NCI-H2107 treated with DMSO at 0.1 percent for 48 hours (cell line): ENCODE results near the gene NRF1.
"Not testable (repeated sequence)": the region's sequence is repeated elsewhere in the genome, so short reads cannot be mapped to it uniquely, and the experiment has no call there.

Experiments
- DNase-seq: peaks from one replicate; lab custom pipeline; 2025; ENCODE audit not compliant: unreplicated experiment; lab: John Stamatoyannopoulos, UW

Gene NRF1

DNA sequence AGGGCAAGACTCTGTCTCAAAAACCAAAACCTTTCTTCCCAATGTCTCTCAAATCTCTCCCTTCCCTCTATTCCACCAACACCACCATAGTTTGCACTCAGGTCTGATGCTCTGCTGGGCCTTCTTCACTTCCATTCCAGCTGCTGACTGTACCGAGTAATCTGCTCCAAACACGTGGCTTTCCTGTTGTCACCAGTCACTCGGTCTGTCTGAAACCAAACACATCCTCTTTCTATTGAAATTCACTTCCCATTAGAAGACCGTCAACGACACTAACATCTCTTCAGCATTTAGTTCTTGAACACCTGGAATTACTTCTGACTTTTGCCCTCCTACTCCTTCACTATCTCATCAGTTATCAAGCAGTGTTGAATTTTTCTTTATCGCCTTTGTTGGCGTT is 4.7 kb upstream of the NRF1 start:
- no peak for DNase-seq

DNA sequence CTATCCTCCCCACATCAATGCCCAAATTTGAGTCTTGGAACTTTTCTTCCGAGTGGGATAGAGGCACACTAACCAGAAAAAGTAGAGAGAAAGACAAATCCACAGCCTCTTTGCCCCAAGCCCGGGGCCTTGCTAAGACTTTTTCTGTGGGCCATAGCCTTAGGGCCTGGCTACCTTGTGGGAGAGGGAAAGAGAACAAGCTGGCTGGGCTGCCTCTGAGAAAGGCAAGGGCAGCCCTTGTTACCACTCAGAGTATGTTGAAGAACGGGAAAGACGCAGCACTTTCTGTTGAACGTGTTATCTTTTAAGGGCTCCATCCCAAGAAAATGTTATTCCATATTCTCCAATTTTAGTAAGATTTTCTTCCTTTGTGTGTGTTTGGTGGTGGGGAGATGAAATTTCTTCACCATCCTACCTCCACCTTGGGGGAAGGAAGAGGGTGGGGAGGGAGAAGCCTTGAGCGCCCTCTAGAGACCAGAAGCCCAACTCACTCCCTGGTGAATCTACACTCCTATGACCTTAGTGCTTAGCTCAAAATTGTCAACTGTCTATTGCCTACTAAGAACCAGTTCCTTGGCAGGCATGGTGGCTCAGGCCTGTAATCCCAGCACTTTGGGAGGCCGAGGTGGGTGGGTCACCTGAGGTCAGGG is 3.9 kb upstream of the NRF1 start:
- no peak for DNase-seq

DNA sequence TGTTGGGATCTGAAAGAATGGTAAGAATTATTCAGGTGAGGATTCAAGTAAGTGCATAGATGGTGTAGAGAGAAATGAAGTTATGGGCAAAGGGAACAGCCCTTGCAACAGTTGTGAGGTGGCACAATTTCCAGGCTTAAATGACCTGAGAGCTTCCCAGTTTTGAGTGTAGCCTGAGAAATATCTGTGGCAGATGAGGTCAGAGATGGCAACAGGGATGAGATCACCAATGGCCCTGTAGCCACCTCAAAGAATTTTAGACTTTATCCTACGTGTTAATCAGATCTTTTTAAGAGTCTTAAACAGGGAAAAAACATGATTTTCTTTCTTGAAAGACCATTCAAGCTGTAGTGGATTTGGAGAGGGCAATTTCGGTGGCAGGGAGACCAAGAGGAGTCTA is 1.9 kb upstream of the NRF1 start:
- no peak for DNase-seq

DNA sequence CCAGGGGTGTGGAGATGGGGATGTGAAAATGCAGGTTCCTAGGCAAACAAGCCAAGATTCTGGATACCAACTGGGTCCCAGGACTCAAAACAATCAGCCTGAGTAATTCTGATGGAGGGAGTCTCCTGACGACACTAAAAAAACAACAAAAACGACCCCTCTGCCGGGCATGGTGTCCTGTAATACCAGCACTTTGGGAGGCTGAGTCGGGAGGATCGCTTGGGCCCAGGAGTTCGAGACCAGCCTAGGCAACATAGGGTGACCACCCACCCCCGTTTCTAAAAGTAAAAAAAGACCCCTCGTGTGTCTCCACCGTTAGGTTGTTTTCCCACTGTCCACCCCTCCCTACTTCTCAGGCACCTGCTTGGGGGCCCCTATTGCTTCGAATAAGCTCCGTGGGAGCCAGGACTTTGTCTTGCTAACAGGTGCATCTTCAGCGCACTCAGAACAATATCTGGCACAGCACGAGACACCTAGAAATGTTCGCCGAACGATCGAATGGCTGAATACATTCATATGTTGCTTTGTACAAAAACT is 743 bp upstream of the NRF1 start:
- no peak for DNase-seq

DNA sequence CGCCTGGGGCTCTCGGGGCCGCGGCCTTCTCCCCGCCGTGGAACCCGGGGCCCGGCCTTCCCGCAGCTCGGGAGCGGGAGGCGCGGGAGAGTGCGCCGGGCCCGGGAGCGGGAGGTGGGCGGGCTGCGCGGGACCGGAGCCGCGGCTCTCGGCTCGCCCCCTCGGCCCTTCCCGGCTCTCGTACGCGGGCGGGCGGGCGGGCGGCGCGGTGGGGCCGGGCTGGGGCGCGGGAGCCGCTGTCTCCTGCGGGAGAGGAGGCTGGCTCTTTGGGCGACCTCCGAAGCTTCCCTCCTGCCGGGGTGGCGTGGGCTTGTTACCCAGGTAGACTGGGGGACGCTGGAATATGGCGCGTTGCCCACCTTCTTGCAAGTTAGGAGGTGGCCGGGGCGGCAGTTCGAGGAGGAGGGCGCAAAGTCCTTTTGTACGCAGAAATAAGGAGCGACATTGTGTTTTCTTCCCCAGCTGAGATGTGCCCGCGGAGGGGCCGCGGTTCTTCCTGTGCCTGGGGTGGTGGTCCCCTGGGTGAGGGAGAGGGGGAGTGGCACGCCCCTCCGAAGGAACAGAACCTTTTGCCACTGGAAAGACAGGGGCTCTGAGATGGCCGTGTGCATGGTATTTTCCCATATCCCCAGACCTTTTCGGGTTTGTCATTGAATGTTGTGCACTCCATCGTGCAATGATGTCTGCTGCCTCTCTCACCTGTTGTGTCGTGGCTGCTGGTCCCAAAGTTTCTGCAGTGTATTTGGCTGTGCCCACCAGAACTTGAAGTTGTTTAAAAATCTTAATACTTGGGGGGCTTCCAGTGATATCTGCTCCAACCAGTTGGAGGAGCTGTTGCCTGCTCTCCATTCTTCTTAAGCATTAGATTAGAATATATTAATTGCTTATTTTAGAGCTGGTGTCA is 844 bp downstream of the NRF1 start:
- peak; percentile 32 for DNase-seq

DNA sequence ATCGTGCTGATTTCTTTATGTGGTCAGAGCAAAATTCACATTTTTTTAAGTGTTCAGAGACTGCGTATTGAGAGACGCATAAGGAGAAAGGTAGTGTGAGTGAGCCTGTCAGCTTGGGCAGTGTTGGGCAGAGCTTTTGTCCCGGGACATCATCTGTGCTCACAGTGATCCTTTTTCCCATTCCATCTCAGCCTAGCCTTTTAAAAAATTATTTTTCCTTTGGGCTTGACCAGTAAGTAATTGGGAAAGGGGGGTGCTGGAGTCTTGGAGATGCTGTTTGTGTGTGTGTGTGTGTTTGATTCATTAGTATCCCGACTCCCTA is 1.5 kb downstream of the NRF1 start:
- no peak for DNase-seq

DNA sequence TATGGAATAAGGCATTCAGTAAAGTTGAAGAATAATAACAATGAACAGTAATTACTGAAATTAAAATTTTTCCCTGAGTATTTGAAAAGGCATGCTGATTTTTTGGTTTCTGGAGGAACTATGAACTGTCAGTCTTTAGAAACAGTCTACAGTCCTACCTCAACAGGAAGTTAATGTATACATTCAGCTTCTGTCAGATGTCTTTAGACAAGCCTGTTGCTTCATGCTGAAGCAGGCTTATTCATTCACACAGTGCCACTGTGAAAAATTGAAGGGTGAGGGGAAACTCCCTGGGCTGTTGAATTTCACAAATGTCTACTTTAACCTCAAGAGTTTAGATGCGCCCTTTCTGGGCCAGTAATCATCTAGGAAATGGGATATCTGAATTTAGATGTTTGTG is 3.5 kb downstream of the NRF1 start:
- no peak for DNase-seq

DNA sequence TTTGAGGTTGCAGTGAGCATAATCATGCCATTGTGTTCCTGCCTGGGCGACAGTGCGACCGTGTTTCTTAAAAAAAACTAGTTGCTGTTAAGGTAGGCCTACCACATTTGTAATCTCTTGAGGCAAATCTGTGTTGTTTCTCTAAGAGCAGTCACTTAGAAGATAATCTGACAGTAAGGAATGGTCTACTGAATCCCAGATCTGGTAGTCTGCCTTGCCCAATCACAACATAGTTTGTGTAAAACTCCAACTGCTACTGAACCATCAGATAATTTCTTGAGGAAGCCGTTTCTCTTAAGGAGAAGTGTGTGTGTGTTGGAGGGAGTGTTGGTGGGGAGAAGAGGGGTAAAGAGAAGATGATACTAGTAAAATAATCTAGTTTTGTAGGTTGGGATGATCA is 5.0 kb downstream of the NRF1 start:
- no peak for DNase-seq

DNA sequence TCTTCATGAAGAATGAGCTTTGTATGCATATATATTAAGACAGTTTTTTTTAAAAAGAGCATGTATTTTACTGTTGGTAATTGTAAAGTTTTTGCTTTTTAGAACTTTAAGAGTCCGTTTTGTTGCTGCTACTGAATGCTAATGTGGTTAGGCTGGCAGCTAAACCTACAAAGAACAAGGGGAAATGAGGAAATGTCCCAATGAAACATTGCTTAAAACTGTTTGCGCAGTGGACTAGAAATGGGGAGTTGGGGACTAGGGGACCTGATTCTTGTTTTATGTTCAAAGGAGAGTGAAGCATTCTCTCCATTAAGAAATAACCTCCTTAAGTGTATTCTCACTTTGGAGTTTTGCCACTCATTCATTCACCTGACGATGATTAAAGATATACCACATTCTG is 5.7 kb downstream of the NRF1 start:
- DNase-seq: no peak

DNA sequence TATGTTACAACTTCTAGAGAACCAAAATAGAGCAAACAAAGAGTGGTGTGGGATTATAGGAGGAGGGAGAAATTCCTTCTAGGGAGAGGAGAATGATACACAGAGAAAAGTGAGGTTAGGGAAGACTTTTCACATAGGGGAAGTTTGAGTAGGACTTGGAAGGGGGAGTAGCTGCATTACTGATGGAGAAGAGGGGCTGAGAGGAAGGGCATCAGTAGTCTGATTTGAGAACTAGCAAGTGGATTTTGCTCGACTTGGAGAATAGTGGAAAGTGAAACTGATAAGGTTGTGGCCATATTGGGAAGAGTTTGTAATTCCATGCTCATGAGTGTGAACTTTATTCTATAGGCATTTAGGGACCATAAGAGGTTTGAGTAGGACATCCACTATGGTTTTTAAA is 6.1 kb downstream of the NRF1 start:
- DNase-seq: no peak

DNA sequence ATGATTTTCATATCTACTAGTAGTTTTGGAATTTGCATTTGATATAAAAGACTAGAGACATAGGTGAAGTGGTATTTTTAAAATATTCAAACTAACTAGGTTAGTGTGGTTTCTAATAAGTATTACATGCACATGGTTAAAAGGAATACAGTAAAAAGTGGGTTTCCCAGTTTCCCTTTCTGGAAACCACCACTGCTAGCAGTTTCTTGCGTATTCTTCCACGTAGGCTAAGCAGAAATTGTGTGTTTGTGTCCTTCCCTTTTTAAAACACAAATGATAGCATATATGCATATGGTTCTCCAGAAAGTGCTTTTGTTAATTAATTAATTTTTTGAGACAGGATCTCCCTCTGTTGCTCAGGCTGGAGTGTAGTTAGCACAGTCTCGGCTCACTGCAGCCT is 15.4 kb downstream of the NRF1 start:
- no peak for DNase-seq

DNA sequence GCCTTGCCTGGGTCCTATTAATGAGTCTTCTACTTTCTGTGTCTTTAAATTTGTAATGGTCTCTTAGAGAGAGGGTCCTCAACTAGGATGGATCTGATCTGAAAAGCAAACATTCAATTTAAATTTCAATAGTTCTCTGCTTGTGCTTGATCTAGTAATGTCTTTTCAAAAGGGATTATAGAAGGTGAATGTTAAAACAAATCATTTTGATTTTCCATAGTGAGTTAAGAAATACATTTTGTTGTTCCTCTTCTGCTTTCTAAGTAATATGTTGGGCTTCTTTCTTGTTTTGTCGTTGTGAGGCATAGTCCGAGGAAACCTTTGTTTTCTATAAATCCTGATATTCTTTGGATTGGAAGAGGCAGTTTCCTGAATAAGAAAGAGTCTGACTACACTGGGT is 18.8 kb downstream of the NRF1 start:
- no peak for DNase-seq

DNA sequence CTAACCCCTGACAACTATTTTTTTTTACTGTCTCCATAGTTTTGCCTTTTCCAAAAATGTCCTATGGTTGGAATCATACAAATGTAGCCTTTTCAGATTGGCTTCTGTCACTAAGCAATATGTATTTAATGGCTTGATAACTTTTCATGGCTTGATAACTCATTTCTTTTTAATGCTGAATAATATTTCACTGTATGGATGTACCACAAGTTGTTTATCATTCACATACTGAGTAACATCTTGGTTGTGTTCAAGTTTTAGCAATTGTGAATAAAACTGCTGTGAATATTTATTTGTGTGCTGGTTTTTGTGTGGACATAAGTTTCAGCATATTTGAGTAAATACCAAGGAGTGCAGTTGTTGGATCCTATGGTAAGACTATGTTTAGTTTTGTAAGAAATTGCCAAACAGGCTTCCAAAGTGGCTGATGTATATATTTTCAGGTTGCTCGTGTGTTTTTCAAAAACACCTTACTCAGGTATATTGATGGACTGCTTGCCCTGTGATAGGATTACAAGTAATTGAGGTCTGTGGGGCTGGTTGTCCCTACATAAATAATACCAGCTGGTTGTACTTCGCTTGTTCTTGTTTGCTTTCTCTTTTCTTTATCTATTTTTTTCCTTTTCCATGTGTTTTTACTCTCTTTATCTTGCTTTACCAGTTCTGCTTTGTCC is 23.0 kb downstream of the NRF1 start:
- DNase-seq: no peak

DNA sequence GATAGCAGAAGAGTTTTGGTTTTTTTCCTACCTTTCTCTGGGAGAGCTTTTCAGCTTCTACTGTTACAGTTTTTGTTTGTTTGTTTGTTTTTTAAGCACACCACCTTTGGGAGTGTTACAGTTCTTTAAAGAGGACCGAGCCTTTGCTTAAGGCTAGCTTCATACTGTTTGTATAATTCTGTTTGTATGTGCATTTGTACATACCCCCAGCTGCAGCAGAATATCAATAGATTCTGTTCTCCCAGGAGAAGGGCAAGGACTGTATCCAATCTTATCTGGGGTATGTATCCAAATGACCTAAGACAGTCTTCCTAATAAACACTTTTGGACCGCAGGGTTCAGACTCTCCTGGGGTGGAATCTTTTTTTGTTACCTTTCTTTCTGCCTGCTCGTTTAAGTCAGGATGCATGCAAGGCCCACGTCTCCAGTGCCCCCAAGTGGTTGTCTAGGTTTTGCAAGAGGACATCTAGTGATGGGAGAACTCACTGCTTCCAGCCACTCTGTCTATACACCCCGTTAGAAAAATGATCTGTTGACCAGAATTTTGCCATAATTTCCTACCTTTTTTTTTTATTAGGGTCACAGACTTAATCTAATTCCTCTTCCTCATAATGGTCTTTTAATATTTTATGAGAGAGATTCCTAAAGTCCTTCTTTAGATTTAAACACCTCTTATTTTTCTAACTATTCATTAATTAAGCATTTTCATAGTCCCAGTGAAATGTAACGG is 23.9 kb downstream of the NRF1 start:
- peak; percentile 81 for DNase-seq

DNA sequence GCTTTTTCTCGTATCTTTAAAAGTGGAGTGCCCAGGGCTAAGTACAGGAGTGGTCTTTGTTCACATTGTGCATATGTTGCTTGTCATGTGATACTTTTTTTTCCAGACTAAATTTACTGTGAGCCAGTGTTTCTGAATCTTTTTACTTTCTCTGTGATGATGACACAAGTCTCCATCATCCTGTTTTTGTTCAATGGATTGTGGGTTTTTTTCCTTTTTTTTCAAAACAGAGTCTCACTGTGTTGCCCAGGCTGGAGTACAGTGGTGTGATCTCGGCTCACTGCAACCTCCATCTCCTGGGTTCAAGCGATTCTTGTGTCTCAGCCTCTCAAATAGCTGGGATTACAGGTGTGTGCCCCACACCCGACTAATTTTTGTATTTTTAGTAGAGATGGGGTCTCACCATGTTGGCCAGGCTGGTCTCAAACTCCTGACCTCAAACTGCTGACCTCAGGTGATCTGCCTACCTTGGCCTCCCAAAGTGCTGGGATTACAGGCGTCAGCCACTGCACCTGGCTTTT is 24.6 kb downstream of the NRF1 start:
- not testable (repeated sequence) for DNase-seq

DNA sequence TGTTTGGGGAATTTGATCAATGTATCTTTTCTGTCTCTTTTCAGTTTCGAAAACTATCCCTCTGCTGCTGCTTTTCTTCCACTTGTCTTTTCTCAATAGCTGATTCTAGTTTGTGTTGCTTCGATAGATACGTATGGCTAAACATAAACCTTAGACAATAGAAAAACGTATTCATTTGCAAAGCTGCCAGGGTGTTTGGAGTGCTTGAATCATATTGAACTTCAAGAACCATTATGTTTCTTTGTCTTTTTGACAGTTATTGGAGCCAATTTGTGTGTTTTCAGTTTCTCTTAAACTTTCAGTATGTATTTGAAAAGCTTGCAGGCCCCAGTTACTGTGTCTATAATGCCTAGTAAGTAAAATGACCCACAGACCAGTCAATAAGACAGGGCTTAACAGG is 25.1 kb downstream of the NRF1 start:
- no peak for DNase-seq

DNA sequence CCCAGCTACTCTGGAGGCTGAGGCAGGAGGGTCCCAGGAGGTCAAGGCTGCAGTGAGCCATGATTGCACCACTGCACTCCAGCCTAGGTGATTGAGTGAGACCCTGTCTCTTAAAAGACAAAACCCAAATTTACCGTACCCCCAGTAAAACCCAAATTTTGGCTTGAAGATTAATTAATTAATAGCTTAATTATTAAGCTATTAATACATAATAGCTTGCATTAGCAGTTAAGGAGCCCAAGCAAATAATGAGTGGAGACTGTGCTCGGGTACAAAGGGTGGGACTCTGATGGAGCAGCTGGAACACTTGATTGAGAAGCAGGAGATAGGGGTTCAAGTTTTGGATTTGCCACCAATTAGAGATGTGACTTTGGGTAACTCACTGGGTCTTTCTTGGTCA is 28.9 kb downstream of the NRF1 start:
- DNase-seq: no peak

DNA sequence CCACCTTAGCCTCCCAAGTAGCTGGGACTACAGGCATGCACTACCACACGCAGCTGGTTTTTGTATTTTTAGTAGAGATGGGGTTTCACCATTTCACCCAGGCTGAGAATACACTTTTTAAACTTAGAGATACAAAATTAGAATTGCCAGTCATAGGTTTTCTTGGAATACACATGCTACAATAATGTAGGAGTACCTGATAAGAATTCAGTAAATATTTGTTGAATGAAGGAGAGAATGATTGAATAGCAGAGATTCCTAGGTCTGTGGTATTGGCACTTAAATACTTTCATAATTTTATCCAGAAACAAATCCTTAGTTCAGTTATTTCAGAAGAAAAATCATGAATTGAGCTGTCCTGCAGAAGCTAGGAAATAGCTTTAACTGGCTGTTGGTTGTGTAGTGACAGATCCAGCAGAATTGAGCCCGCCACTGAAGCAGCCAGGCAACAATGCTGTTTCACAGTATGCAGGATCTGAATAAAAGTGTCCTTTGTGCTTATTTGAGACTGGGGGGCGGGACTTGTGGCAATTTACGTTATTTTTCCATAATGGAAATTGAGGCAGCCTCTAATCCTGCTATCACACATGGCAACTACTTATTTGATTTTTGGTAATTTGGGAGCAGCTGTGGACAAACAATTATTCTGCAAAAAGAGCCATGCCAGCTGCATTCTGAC is 31.5 kb downstream of the NRF1 start:
- no peak for DNase-seq

DNA sequence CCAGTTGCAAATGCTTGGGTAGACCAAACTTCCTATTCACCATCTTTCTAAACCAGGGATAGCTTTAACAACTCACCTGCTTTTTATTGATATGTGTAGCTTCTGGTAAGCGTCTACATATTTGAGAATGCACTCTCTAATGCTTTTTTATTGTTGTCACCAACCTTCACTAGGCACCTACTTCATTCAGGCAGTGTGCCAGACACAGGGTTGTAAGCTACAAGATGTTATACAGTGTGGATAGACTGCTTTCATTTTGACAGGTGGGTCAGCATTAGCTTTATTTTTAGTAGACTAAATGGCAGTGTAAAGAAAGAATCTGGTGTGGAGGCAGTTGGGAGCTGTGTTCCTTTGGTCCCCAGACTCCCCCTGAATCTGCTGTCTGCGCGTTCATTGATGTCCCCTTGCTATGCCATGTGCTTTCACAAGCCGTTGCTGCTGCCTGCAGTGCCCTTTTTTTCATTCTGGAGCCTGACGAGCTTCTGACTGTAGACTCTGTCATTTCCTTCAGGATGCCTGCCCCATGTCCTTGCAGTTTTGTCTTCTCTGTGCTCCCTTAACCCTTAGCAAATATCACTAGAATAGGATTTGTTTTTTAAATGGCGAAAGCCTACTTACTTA is 32.1 kb downstream of the NRF1 start:
- DNase-seq: peak; percentile 37

DNA sequence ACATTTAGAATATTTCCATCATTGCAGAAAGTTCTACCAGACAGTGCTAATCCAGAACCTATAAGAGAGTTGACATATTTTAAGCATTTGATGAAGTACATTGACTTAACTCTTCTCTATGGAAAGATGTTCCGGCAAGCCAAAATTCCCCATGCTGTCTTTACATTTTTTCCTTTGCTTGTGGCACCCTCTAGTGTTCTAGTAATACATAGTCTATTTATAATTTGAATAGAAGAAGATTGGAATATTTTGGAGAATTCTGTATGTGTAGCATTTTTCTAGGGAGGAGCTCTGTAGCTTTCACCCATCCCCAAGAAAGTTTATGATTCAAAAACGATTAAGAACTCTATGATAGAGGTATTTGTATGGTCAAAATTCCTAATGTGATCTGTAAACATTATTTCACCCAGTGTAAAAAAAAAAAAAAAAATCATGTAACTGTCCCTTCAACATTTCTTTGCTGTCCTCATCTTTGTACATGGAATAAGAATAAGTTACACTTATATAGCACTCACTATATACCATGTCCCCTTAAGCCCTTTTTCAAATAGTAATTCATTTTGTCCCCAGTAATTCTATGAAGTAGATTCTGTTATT is 33.2 kb downstream of the NRF1 start:
- peak; percentile 86 for DNase-seq
